GM12873 (cell line): ENCODE measurements around the gene AMTN.

ENCODE experiments used
- CTCF ChIP-seq: IDR thresholded peaks from 2 replicates; pipeline ENCODE4 v1.5.1; 2012; ENCODE audit warnings: low read depth, mild to moderate bottlenecking, moderate library complexity, low read length, control low read depth; ENCODE audit not compliant: insufficient read depth; ENCODE audit errors: missing control alignments

AMTN gene

GRCh38 chr4:70533211-70533610 is 14.8 kb downstream of the AMTN start:
- no peak for TF ChIP-seq CTCF

- no peak for TF ChIP-seq CTCF
These were observed 15.4 kb downstream of the AMTN start for GRCh38 chr4:70533791-70534190.

- no peak for TF ChIP-seq CTCF
These were observed 20.5 kb downstream of the AMTN start for GRCh38 chr4:70538869-70539268.

GRCh38 chr4:70544279-70544868 is 26.0 kb downstream of the AMTN start:
- peak; percentile 63 for TF ChIP-seq CTCF

GRCh38 chr4:70556856-70557255 is 38.5 kb downstream of the AMTN start:
- no peak for TF ChIP-seq CTCF

- peak; percentile 74 for TF ChIP-seq CTCF
These were observed 41.0 kb downstream of the AMTN start for GRCh38 chr4:70559211-70559830.

GRCh38 chr4:70559924-70560323 is 41.6 kb downstream of the AMTN start:
- no peak for TF ChIP-seq CTCF
